Suprapubic skin (tissue), 3 donors: Measurements from ENCODE around the gene SLC30A10.

ENCODE experiments used
- CTCF ChIP-seq, 2 donors: fragments of 200-600 bp in 1 of 2; fragments of 450-650 bp in 1 of 2; sonication (generic) in 1 of 2; IDR thresholded peaks; one replicate each; pipeline ENCODE4 v1.5.1; 2016 to 2019; ENCODE audit warnings: antibody characterized with exemption in 2 of 2, mild to moderate bottlenecking in 1 of 2, moderate library complexity in 1 of 2
- POLR2AphosphoS5 ChIP-seq, 3 donors: sonication (generic); formaldehyde crosslinking; IDR thresholded peaks; one replicate each; pipeline ENCODE4 v1.6.1; 2017; ENCODE audit warnings: antibody characterized with exemption in 3 of 3

GRCh38 chr1:219928791-219929118, 398 bp upstream of the SLC30A10 start:
- no peak for TF ChIP-seq CTCF (IDR thresholded peaks at IDR 0.05)
- no peak for TF ChIP-seq POLR2AphosphoS5 (IDR thresholded peaks at IDR 0.05)
